Panc1 (cell line): Measurements from ENCODE around the gene NUCB2. TPM values are rescaled to one million over a fixed set of nuclear protein-coding genes. Genes with fewer than 3 reads are reported as not detected.

Experiments
- ATAC-seq: fragments of 200-7000 bp; cut with Tn5 transposase; 2 replicates; pipeline ENCODE4 v1.9.1; 2020; ENCODE audit warnings: mild to moderate bottlenecking, moderate library complexity
- BruUV-seq: library from RNA; stranded (reverse); fragments of 400-500 nt; replicated peaks from 2 replicates; lab custom pipeline; 2021; lab: Mats Ljungman, UMichigan
- CTCF ChIA-PET: fragments of 300-600 bp; sonication (Branson Sonifier 250); formaldehyde crosslinking; loops from one replicate; lab custom pipeline; 2022; ENCODE audit warnings: antibody characterized with exemption; lab: Charles Lee
- POLR2A ChIA-PET: fragments of 300-600 bp; sonication (Branson Sonifier 250); formaldehyde crosslinking; loops from one replicate; lab custom pipeline; 2022; ENCODE audit warnings: antibody characterized with exemption; lab: Charles Lee
- DNase-seq: peaks from one replicate; pipeline ENCODE4 v3.0.0-alpha.2; 2010; ENCODE audit warnings: low read depth, low spot score
- H3K27ac ChIP-seq: 2 replicates; pipeline ENCODE4 v1.5.1; 2011; ENCODE audit warnings: mild to moderate bottlenecking, low read length, inconsistent platforms
- H3K27me3 ChIP-seq: fragments of 200-500 bp; sonication (Bioruptor generic); 2 replicates; pipeline ENCODE4 v1.6.0; 2014; ENCODE audit warnings: low read length, inconsistent platforms; ENCODE audit not compliant: control insufficient read depth, insufficient read depth
- H3K36me3 ChIP-seq: fragments of 200-500 bp; sonication (Bioruptor generic); 2 replicates; pipeline ENCODE4 v1.5.1; 2014; ENCODE audit warnings: inconsistent platforms, mild to moderate bottlenecking, low read length, moderate library complexity; ENCODE audit not compliant: control insufficient read depth, insufficient read depth
- H3K4me1 ChIP-seq: 2 replicates; pipeline ENCODE4 v1.5.1; 2011; ENCODE audit warnings: inconsistent platforms, mild to moderate bottlenecking, low read length, moderate library complexity; ENCODE audit not compliant: control insufficient read depth, insufficient read depth
- H3K4me3 ChIP-seq, 2 experiments: 2 replicates each; pipeline ENCODE4 v1.5.1; 2011 to 2012; ENCODE audit warnings: low read depth in 2 of 2, low read length in 2 of 2, mild to moderate bottlenecking in 2 of 2, inconsistent platforms in 1 of 2, moderate library complexity in 1 of 2
- H3K9me3 ChIP-seq: fragments of 200-500 bp; sonication (Bioruptor generic); 2 replicates; pipeline ENCODE4 v1.5.1; 2014; ENCODE audit warnings: low read depth, mild to moderate bottlenecking, inconsistent platforms, low read length, moderate library complexity; ENCODE audit not compliant: control insufficient read depth, insufficient read depth
- CTCF ChIP-seq: fragments of 450-650 bp; IDR thresholded peaks from 2 replicates; pipeline ENCODE4 v1.5.1; 2017; ENCODE audit warnings: mild to moderate bottlenecking
- POLR2AphosphoS5 ChIP-seq: IDR thresholded peaks from 2 replicates; pipeline ENCODE4 v1.6.1; 2012; ENCODE audit warnings: mild to moderate bottlenecking, low read depth, low read length, moderate library complexity
- REST ChIP-seq, 2 experiments: IDR thresholded peaks; 2 replicates each; pipeline ENCODE4 v1.6.1; 2011 to 2012; ENCODE audit warnings: low read depth in 2 of 2, control low read depth in 1 of 2, low read length in 1 of 2, mild to moderate bottlenecking in 1 of 2, moderate library complexity in 1 of 2; ENCODE audit not compliant: insufficient read depth in 1 of 2
- SIN3A ChIP-seq: IDR thresholded peaks from 2 replicates; pipeline ENCODE4 v1.6.1; 2012; ENCODE audit warnings: low read depth, mild to moderate bottlenecking, low read length, moderate library complexity, borderline replicate concordance; ENCODE audit not compliant: insufficient read depth
- TCF7L2 ChIP-seq: IDR thresholded peaks from 2 replicates; pipeline ENCODE4 v1.6.1; 2011; ENCODE audit warnings: mild to moderate bottlenecking, low read depth, low read length, inconsistent platforms
- in situ Hi-C: cut with HindIII; loops from 2 replicates; pipeline ENCODE4 v1.10.0; 2016; ENCODE audit warnings: low sequenced_read_pairs, low pct_unique_long_range_greater_than_20kb
- intact Hi-C: fragments of 100-400 bp; cut with micrococcal nuclease; formaldehyde crosslinking; loops from one replicate; pipeline ENCODE4 v1.10.0; 2022; ENCODE audit not compliant: unreplicated experiment
- total RNA-seq: library from RNA; stranded (reverse); gene quantifications from one replicate; pipeline ENCODE4 v1.2.1, GENCODE V29; 2021; ENCODE audit not compliant: unreplicated experiment

Gene NUCB2
- total RNA-seq, 1 experiment from 2014 or later: 62.2 TPM

GRCh38 chr11:17351510-17352176, 75.1 kb downstream of the NUCB2 start, which contains the start of gene NCR3LG1:
Gene NCR3LG1, plus strand, starts transcription at chr11:17351800. Its CDS starts 170 bp downstream, at chr11:17351970.
- ChIA-PET POLR2A (interaction anchor here (0.6 to 0.7 kb wide), 3 partner anchors 143 to 1103 kb away, joined by 3 to 14 read pairs (median 9); no protein-coding TSS in a partner anchor), CTCF (no interaction called here)
- H3K9me3 ChIP-seq: no peaks in the 10 kb centered on the region
- TF ChIP-seq SIN3A (no peak), CTCF (peak; percentile 20; the same call in 1 of the 2 replicates)
- intact Hi-C loops (loop anchor here (5.0 kb wide), 2 partner anchors 74 to 119 kb away; partner anchors contain the start of gene NUCB2), in situ Hi-C loops (no loop called here)
- no peaks in the 10 kb centered on the region for H3K36me3 ChIP-seq
- H3K4me1 ChIP-seq: peaks cover 4% of the 10 kb centered on the region; the same call in 1 of the 2 replicates
- H3K27me3 ChIP-seq: no peaks in the 10 kb centered on the region
- peak within 1 kb of the TSS; percentile 44 for H3K27ac ChIP-seq
- BruUV-seq: no TSS peak
- ATAC-seq (peak; percentile 57), DNase-seq (peak; percentile 36)
- peak within 1 kb of the TSS; percentile 58 to 89 for H3K4me3 ChIP-seq

GRCh38 chr11:17352950-17353820, 76.6 kb downstream of the NUCB2 start:
- intact Hi-C loops (loop anchor here (5.0 kb wide), 2 partner anchors 76 to 121 kb away; partner anchors contain the start of gene NUCB2), in situ Hi-C loops (no loop called here)
- peak; percentile 28 for DNase-seq
- POLR2A ChIA-PET: interaction anchor here (0.6 kb wide), 3 partner anchors 78 to 276 kb away, joined by 3 to 8 read pairs (median 3); partner anchors contain the start of gene RPS13
- ATAC-seq: peak; percentile 88
- Histone ChIP-seq H3K36me3 (no peaks in the 10 kb centered on the region), H3K4me1 (peaks cover 4% of the 10 kb centered on the region; the same call in 1 of the 2 replicates), H3K4me3 (peak overlapping the region; percentile 58 to 89), H3K27me3 (no peaks in the 10 kb centered on the region), H3K27ac (peak overlapping the region; percentile 84), H3K9me3 (no peaks in the 10 kb centered on the region)
- TSS peak; percentile 76 for BruUV-seq
- peak; percentile 33 for TF ChIP-seq POLR2AphosphoS5
- TF ChIP-seq SIN3A: 0 out of 2 replicates have a peak, but pooled peaks have one; percentile 64
- no peak for TF ChIP-seq TCF7L2
- no peak for TF ChIP-seq CTCF
- TF ChIP-seq REST (IDR thresholded peaks at IDR 0.05; ENCODE audit: insufficient read depth in 1 of 2, low read depth in 2 of 2, low read length in 1 of 2): no peak
- CTCF ChIA-PET: interaction anchor here (0.5 to 0.7 kb wide), 2 partner anchors 90 to 380 kb away, joined by 3 to 4 read pairs; no protein-coding TSS in a partner anchor
